DMS114 treated with DMSO at 0.1 percent for 48 hours (cell line): Measurements from ENCODE around the gene RIPOR2.
"Not testable (repeated sequence)": the region's sequence is repeated elsewhere in the genome, so short reads cannot be mapped to it uniquely, and the experiment has no call there.

Source experiments
- DNase-seq: peaks from one replicate; lab custom pipeline; 2025; ENCODE audit not compliant: unreplicated experiment; lab: John Stamatoyannopoulos, UW

The RIPOR2 gene

DNA sequence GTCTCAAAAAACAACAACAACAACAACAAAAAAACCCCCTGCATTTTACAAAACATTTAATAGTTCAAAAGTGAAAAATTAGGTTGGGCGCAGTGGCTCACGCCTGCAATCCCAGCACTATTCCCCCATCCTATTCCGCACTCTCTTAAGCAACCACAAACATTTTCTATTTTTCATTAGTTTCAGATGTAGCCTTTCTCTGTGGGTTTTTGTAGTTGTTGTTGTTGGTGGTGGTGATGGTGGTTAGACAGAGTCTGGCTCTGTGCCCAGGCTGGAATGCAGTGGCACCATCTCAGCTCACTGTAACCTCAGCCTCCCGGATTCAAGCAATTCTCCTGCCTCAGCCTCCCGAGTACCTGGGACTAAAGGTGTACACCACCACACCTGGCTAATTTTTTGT is 167.4 kb downstream of the RIPOR2 start:
- DNase-seq = no peak

GRCh38 chr6:24766680-24767462 is 168.9 kb downstream of the RIPOR2 start:
- peak; percentile 46 for DNase-seq

DNA sequence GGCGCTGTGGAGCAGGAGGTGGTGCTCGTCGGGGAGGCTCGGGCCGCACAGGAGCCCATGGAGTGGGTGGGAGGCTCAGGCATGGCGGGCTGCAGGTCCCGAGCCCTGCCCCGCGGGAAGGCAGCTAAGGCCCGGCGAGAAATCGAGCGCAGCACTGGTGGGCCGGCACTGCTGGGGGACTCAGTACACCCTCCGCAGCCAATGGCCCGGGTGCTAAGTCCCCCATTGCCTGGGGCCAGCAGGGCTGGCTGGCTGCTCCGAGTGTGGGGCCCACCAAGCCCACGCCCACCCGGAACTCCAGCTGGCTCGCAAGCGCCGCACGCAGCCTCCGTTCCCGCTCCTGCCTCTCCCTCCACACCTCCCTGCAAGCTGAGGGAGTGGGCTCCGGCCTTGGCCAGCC is 169.8 kb downstream of the RIPOR2 start:
- DNase-seq = not testable (repeated sequence)

- not testable (repeated sequence) for DNase-seq
These were observed 170.6 kb downstream of the RIPOR2 start for GRCh38 chr6:24764833-24765828.

DNA sequence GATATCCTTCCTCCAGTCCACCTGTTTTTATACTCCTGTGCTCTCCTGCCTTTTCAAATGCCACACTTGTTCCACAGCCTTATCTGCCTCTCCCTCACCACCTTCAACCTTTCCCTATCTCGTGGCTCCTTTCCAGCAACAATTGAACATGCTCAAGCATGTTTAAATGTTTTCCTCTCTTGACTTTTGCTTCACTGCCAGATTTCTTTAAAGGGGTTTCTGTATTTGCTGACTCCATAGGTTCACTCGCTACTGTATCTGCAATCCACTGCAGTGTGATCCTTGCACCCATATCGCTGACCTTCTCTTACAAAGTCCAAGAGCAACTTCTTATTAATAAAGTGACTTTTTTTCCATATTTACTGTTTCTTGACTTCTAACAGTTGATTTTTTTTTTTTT is 172.2 kb downstream of the RIPOR2 start:
- DNase-seq = no peak

DNA sequence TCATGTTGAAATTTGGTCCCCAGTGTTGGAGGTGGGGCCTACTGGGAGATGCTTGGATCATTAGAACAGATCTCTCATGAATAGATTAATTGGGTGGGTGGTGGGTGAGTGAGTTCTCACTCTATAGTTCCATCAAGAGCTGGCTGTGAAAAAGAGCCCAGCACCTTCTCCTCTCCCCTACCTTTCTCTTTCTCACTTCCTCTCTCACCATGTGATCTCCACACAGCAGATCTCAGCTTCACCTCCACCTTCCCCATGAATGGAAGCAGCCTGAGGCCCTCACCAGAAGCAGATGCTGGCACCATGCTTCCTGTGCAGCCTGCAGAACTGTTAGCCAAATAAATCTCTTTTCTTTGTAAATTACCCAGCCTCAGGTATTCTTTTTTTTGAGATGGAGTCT is 173.9 kb downstream of the RIPOR2 start:
- no peak for DNase-seq

GRCh38 chr6:24761193-24761835 is 174.4 kb downstream of the RIPOR2 start:
- DNase-seq = peak; percentile 38

DNA sequence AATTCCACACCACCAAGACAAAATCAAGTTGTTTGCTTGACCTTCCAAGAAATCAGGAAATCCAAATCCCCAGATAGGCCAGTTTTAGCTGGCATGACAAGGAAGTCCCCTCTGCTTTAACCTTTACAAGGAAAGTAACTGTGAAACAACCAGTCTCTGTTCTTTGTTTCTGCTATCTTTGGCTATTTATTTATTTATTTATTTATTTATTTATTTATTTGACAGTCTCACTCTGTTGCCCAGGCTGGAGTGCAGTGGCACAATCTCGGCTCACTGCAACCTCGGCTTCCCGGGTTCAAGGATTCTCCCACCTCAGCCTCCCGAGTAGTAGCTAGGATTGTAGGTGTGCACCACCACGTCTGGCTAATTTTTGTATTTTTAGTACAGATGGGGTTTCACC is 175.6 kb downstream of the RIPOR2 start:
- DNase-seq = no peak

GRCh38 chr6:24759718-24760117 is 176.0 kb downstream of the RIPOR2 start:
- DNase-seq = no peak

DNA sequence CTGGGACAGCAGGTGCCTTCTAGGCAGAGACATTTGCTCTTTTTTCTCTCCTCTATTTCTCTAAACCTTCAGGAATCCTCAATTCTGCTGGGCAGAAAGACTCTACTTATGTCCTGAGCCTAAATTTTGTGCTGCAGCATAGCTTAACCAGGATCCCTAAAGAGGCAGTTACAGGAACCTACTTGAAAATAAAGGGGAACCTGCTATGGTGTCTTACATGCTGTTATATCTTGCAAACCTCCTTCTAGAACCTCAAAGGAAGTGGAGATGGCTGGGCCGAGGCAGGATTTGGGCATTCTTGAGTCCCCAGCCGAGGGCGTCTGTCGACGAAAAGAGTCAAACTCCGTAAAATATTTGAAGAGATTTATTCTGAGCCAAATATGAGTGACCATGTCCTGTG is 178.1 kb downstream of the RIPOR2 start:
- DNase-seq = no peak

DNA sequence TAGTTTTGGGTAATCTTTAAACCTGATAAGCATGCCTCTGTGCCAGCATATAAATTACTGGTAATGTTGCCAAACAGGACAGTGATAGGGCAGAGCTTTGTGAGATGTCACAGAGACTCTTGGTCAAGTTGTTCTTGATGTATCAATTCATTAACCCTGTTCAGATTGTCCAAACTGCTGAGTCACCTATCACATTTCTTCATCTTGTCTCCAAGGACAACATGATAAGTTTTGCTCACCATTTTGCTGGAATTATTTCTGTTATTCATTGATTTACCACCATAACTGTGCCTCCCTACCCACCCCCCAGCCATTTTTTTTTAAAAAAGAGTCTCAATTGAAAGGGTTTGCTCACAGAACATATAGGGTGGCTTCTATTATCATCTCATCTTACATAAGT is 180.5 kb downstream of the RIPOR2 start:
- DNase-seq = no peak

GRCh38 chr6:24754378-24754777 is 181.4 kb downstream of the RIPOR2 start:
- not testable (repeated sequence) for DNase-seq
